ENCODE data around the gene TRIP4. TPM values are rescaled to one million over a fixed set of nuclear protein-coding genes. Genes with fewer than 3 reads are reported as not detected.
"Not testable (repeated sequence)": the region's sequence is repeated elsewhere in the genome, so short reads cannot be mapped to it uniquely, and the experiment has no call there.

The TRIP4 gene
- total RNA-seq, 1 donor from 2014 or later = 14.0 TPM

- no peak for DNase-seq
These were observed 103.1 kb downstream of the TRIP4 start for GRCh38 chr15:64490598-64491259.

- DNase-seq = no peak
These were observed 106.0 kb downstream of the TRIP4 start for GRCh38 chr15:64493641-64494040.

- DNase-seq = not testable (repeated sequence)
These were observed 108.3 kb downstream of the TRIP4 start for GRCh38 chr15:64495968-64496367.

GRCh38 chr15:64500695-64501395, 113.2 kb downstream of the TRIP4 start:
- no peak for DNase-seq

- DNase-seq = no peak
These were observed 113.7 kb downstream of the TRIP4 start for GRCh38 chr15:64501396-64501715.

- no peak for DNase-seq
These were observed 114.5 kb downstream of the TRIP4 start for GRCh38 chr15:64502151-64502550.

- DNase-seq = no peak
These were observed 114.9 kb downstream of the TRIP4 start for GRCh38 chr15:64502551-64502950.

- DNase-seq = no peak
These were observed 115.6 kb downstream of the TRIP4 start for GRCh38 chr15:64503197-64503596.

GRCh38 chr15:64503640-64504039, 116.0 kb downstream of the TRIP4 start:
- no peak for DNase-seq

Small RNA genes within 50 kb of the gene (small RNA-seq; reads per million reads assigned to genes)
- gene RF00019 (not detected), gene RF00554 (not detected)

Other genes starting within 250 kb of the TRIP4 start
- 14.5 TPM for gene SNX22, start 236.1 kb upstream of the TRIP4 start, total RNA-seq
- 142 TPM for gene PPIB, start 224.8 kb upstream of the TRIP4 start, total RNA-seq
- 68.3 TPM for gene CSNK1G1, start 31.7 kb upstream of the TRIP4 start, total RNA-seq
- gene PCLAF, start 6.4 kb upstream of the TRIP4 start, total RNA-seq = 5.0 TPM
- 29.8 TPM for gene ZNF609, start 72.7 kb downstream of the TRIP4 start, total RNA-seq